Hepatic stellate cell (primary cell): Measurements from ENCODE around the gene DDX41.

Experiments used
- DNase-seq: peaks from one replicate; pipeline ENCODE4 v3.0.0; 2011; ENCODE audit warnings: low spot score

The DDX41 gene

GRCh38 chr5:177512736-177513380 lies 3.9 kb downstream of the DDX41 start:
- DNase-seq, result no peak

- DNase-seq, result no peak
These were observed 4.7 kb downstream of the DDX41 start for GRCh38 chr5:177511796-177512675.

DNA sequence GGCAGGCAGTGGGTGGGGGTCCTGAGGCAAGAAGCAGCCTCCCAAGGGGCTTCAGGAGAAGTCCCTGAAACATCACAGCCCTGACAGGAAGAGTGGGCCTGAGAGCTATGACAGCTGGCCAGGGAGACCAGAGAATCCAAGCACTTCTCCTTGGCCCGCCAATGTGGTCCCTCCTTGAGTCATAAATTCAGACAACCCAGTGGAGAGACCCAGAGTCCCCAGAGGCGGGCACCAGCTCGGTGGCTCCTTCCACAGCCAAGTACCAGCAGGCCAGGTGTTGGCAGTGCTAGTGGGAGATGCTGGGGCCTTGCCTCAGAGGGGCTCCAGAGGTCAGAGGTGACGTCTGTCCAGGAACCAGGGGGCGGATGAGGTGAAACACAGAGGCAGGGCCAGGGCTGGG lies 5.6 kb downstream of the DDX41 start:
- no peak for DNase-seq

DNA sequence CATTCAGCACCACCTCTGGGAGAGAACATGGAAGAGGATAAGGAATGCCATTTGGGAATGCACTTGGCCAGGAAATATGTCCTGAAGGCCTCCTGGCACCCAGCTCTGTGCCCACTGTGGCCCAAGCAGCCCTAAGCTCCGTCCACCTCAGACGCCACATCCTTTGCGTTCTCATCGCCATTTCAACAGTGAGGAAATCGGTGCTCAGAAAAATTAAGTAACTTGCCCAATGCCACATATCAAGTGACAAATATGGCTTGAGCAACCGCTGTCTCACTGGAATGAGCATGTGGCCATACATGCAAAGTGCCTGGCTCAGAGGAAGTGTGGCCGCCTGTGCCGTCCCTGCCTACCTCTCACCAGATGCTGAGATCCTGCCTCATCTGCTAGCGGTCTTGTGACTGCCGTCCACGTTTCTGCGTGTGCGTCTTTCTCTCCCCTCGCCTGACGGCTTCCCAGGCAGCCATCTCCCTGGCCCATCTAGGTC lies 6.2 kb downstream of the DDX41 start:
- no peak for DNase-seq

- DNase-seq, result no peak
These were observed 6.7 kb downstream of the DDX41 start for GRCh38 chr5:177509991-177510566.

DNA sequence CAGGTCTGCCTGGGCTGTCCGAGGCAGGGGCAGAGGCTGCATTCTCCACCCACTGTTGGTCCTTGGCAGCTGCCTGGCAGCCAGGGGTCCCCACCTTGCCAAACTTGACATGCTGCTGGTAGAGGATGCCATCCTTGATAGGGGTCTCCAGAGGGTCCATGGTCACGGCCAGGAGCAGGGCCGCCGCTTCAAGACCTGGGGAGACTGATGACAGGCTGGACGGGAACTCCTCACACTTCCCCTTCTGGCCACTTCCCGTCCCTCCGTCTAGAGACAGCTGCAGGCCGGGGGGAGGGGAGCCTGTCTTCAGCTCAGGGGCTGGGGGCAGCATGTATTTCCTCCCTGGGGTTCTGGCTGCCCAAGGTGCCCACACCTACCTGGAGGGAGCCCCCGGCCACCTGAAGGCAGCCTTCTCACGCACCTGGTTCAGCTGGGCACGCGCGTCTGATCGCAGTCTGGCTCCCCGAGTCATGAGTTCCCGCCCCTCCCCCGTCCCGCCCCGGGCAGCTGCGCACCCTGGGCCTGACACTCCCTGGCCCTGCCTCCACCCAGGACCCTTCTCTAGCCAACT lies 7.3 kb downstream of the DDX41 start, which contains the start of gene DOK3:
Gene DOK3 (minus strand): TSS at position 446 of the 571 bp plus-strand sequence. CDS start 286 bp downstream, at position 160.
- no peak for DNase-seq

DNA sequence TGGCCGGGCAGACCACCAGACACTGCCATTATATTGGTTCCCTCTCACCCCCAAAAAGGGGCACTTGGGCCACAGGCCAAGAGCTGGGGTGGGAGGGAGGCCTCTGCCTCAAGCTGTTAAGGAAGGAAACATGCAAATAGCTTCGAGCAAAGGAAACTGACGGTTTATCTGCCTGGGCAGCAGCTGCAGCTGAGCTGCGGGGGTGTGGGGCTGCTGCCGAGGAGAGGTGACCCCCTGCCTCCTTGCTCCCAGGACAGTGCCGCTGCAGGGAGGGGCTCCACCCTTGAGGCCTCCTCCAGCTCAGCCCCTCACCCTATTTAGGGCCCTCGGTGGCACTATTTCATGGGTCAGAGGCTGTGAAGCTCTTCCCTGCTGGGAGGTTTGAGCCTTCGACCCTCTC lies 7.9 kb downstream of the DDX41 start:
- DNase-seq, result no peak

GRCh38 chr5:177508221-177508611 lies 8.5 kb downstream of the DDX41 start:
- DNase-seq, result no peak

GRCh38 chr5:177507596-177508220 lies 9.1 kb downstream of the DDX41 start:
- DNase-seq, result no peak

GRCh38 chr5:177507165-177507564 lies 9.6 kb downstream of the DDX41 start:
- no peak for DNase-seq

GRCh38 chr5:177505075-177505474 lies 11.7 kb downstream of the DDX41 start:
- no peak for DNase-seq

DNA sequence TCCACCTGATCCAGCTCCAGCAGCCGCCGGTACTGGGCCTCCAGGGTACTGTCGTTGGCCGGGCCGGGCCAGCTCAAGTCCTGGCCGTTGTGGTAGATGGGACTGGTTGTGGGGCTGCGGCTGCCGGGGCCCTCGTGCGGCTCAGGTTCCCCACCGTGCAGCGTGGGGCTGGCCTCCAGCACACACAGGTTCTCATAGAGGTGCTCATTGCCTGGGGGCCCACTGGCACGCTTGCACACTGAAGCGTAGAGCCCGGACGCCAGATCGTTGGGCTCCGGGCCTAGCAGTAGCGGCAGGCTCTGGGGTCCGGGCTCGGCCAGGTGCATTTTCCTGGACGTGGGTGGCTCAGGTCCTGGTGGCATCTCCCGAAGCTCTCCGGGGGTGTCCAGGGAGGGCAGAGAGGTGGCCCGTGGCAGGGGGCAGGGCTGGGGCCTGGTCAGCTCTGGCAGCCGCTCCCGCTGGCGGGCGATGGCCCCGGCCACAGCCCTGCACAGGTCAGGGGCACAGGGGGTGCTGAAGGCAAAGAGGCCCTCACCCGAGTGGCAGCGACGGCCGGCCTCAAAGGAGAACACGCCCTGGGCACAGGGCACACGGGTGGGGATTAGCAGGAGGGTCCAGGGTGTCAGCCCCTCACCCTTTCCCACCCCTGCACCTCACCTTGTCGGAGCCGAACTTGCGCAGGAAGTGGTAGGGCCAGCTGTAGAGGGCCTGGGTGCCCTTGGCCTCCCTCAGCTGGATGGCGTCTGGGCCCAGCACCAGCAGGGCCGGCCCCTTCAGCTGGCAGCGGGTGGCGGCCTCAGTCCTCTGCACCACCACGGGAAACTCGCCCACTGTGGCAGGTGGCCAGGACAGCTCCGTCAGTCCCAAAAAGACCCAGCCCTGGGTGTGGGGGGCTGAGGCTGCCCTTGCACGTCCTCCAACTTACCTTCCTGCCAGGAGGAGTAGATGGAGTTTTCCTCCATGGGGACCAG lies 12.4 kb downstream of the DDX41 start:
- DNase-seq, result no peak

- no peak for DNase-seq
These were observed 13.2 kb downstream of the DDX41 start for GRCh38 chr5:177503351-177504085.

GRCh38 chr5:177502886-177503285 lies 13.9 kb downstream of the DDX41 start:
- no peak for DNase-seq

DNA sequence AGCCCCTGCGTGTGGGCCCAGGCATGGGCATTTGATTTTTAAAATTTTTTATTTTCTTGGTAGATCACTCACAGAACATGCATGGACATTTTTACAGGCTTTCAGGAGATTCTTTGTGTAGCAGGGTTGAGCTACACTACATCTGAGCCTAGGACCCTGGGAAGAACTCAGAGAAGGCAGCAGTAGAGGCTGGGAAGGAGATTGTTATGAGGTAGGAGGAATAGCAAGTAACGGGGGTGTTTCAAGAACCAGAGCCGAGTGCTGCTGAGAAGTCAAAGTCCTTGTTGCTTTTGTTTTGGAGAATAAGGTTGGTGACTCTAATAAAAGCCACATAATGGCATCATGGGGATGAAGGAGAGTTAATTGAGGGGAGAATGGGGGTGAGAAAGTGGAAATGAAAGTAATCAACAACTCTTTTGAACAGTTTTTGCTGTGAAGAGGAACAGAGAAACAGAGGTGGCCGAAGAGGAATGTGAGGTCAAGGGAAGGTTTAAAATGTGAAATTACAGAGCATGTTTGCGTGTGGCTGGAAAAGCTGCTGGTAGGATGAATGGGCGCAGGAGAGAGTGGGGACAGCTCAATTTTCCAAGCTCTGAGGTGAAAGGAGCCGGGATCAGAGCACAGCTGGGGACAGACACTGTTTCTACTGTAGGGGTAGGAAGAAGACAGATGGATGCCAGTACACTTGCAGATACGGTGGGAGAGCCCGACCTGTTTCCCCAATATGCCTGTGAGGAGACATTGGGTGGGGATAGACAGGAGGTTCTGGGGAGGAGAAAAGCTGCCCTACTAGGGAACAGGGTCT lies 14.7 kb downstream of the DDX41 start:
- no peak for DNase-seq

- peak; percentile 91 for DNase-seq
These were observed 15.9 kb downstream of the DDX41 start for GRCh38 chr5:177500685-177501522.

- DNase-seq, result no peak
These were observed 16.9 kb downstream of the DDX41 start for GRCh38 chr5:177499842-177500241.
